ENCODE data around the gene OLFML2A. TPM values are rescaled to one million over a fixed set of nuclear protein-coding genes. Genes with fewer than 3 reads are reported as not detected.

Gene OLFML2A
- total and polyA plus RNA-seq, 10 donors, result 3.0 to 187 (median 117) TPM

DNA sequence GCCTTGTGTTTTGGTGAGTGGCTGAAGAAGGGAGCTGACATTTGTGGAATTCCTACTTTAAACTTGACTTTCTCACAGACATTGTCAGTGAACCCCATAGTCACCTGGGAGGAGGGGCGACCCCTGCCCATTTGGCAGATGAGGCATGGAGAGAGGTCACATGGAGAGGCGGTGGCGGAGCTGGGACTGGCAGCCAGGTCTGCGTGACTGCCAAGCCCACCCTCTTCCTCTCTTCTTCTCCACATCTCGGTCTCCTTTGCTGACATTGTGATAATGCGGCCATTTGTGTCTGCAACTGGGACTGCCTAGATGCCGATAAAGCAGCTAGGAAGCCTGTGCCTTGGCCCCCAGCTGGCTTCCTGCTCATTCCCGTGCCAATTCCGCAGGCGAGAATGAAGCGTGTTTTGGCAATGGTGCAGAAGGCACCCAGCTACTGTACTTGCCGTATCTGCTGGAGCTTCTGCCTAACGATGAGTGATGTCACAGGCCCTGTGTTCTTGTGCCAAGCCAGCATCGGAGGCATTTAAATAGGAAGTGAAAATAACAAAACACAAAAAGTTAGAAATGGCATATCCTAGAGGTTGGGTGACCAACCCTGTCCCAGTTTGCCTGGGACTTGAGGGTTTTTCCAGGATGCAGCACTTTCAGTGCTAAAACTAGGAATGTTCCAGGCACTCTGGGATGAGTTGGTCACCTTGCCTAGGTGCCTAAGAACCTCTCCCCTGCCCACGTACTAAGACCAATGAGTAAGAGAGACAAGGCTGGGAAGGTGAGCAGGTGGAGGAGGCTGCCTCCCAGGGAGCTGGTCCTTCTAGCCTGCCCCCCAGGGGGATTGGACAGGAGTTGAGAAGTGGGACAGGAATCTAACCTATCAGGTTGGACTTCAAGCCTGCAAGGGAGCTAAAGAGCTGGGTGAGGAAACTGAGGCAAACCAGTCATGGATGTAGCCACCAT, 23.6 kb downstream of the OLFML2A start:
- TF ChIP-seq POLR2A (IDR thresholded peaks at IDR 0.05) (no peak), POLR2AphosphoS5 (IDR thresholded peaks at IDR 0.05) (peak; percentile 35 to 84 (median 82))
- TF ChIP-seq, protein P1, sequence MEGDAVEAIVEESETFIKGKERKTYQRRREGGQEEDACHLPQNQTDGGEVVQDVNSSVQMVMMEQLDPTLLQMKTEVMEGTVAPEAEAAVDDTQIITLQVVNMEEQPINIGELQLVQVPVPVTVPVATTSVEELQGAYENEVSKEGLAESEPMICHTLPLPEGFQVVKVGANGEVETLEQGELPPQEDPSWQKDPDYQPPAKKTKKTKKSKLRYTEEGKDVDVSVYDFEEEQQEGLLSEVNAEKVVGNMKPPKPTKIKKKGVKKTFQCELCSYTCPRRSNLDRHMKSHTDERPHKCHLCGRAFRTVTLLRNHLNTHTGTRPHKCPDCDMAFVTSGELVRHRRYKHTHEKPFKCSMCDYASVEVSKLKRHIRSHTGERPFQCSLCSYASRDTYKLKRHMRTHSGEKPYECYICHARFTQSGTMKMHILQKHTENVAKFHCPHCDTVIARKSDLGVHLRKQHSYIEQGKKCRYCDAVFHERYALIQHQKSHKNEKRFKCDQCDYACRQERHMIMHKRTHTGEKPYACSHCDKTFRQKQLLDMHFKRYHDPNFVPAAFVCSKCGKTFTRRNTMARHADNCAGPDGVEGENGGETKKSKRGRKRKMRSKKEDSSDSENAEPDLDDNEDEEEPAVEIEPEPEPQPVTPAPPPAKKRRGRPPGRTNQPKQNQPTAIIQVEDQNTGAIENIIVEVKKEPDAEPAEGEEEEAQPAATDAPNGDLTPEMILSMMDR (IDR thresholded peaks at IDR 0.05 in 8 of 11, conservative IDR thresholded peaks at IDR 0.05 in 3 of 11), result no peak
- H3K4me1 ChIP-seq, result peaks cover 10 to 83% (median 52%) of the 10 kb centered on the region in 6 donors
- no peaks in the 10 kb centered on the region for H3K27me3 ChIP-seq (replicated peaks in 1 of 7)
- intact Hi-C loops (cut with DNase I; ENCODE audit: low total_unique reads), result no loop called here
- peak overlapping the region; percentile 46 to 85 (median 76) for H3K27ac ChIP-seq
- peaks cover 0 to 14% (median 0%) of the 10 kb centered on the region in 6 donors for H3K36me3 ChIP-seq
- peak overlapping the region in 1 of 8 donors; percentile 40 for H3K4me3 ChIP-seq
- WGBS, 5 donors, result 21 to 32% (median 31%) methylated on average over 14 to 15 of the region's 15 CpGs
- no peaks in the 10 kb centered on the region for H3K9me3 ChIP-seq
- peak; percentile 90 for DNase-seq

DNA sequence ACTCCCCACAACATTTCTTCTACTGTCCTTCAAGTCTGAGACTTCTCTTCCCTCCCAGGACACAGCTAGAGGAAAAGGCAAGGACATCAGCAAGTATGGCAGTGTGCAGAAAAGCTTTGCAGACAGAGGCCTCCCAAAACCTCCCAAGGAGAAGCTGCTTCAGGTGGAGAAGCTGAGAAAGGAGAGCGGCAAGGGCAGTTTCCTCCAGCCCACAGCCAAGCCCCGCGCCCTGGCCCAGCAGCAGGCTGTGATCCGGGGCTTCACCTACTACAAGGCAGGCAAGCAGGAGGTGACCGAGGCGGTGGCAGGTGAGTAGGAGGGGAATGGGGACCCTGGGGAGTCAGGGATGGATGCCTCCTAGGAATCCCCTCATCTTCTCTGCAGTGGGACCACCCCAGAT, 24.4 kb downstream of the OLFML2A start:
- no peaks in the 10 kb centered on the region for H3K9me3 ChIP-seq
- TF ChIP-seq POLR2A (IDR thresholded peaks at IDR 0.05), result no peak
- no peak for TF ChIP-seq POLR2AphosphoS5 (IDR thresholded peaks at IDR 0.05)
- TF ChIP-seq, protein P1 (IDR thresholded peaks at IDR 0.05 in 8 of 11, conservative IDR thresholded peaks at IDR 0.05 in 3 of 11), result no peak
- no peak overlapping the region for H3K4me3 ChIP-seq
- no peak for DNase-seq
- peak overlapping the region in 7 of 8 donors; percentile 46 to 85 (median 78) for H3K27ac ChIP-seq
- 85 to 93% (median 90%) methylated on average over 6 of the region's 6 CpGs for WGBS, 5 donors
- H3K27me3 ChIP-seq (replicated peaks in 1 of 7), result no peaks in the 10 kb centered on the region
- H3K4me1 ChIP-seq, result peaks cover 10 to 77% (median 46%) of the 10 kb centered on the region in 6 donors
- intact Hi-C loops (cut with DNase I; ENCODE audit: low total_unique reads), result no loop called here
- H3K36me3 ChIP-seq, result peaks cover 0 to 14% (median 0%) of the 10 kb centered on the region in 6 donors

DNA sequence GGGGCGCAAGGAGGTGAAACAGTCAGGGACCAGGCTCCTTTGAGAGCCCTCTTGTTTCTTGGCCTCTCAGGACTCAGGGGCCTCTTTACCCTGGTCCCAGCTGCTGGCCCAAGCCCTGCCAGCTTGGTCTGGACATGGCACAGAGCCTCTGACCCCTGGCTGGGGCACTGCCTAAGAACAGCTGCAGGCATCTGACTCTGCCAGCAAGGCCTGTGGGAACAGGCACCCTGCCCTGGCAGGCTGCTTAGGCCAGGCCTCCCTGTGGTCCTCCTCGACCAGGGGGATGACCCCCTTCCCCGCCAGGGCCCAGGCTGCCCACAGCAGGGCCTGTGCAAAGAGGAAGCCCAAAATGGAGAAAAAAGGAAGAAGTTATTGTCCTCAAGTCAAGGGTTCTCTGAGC, 25.5 kb downstream of the OLFML2A start:
- peaks cover 0 to 14% (median 0%) of the 10 kb centered on the region in 6 donors for H3K36me3 ChIP-seq
- H3K4me1 ChIP-seq, result peaks cover 10 to 73% (median 40%) of the 10 kb centered on the region in 6 donors
- H3K27me3 ChIP-seq (replicated peaks in 1 of 7), result no peaks in the 10 kb centered on the region
- H3K4me3 ChIP-seq, result no peak overlapping the region
- WGBS, 5 donors, result 54 to 62% (median 58%) methylated on average over 2 to 3 of the region's 3 CpGs
- peak overlapping the region in 5 of 8 donors; percentile 32 to 85 (median 82) for H3K27ac ChIP-seq
- no peaks in the 10 kb centered on the region for H3K9me3 ChIP-seq
- TF ChIP-seq, protein P1 (IDR thresholded peaks at IDR 0.05 in 8 of 11, conservative IDR thresholded peaks at IDR 0.05 in 3 of 11), result no peak
- no peak for TF ChIP-seq POLR2AphosphoS5 (IDR thresholded peaks at IDR 0.05)
- no peak for TF ChIP-seq POLR2A (IDR thresholded peaks at IDR 0.05)
- DNase-seq, result no peak
- intact Hi-C loops (cut with DNase I; ENCODE audit: low total_unique reads), result no loop called here

DNA sequence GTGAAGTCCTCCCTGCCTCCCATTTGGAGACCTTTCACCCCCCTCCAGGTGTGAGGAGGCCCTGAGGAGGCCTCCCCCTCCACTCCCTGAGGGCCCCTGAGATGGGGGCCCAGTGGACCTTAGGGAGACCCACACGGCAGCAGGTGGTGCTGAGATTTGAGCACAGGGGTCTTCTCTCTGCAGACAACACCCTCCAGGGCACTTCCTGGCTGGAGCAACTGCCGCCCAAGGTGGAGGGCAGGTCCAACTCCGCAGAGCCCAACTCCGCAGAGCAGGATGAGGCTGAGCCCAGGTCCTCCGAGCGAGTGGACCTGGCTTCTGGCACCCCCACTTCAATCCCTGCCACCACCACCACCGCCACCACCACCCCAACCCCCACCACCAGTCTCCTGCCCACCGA, 27.0 kb downstream of the OLFML2A start:
- peaks cover 0 to 14% (median 0%) of the 10 kb centered on the region in 6 donors for H3K36me3 ChIP-seq
- peak overlapping the region in 2 of 8 donors; percentile 8 to 75 for H3K27ac ChIP-seq
- H3K9me3 ChIP-seq, result no peaks in the 10 kb centered on the region
- no peak for DNase-seq
- peaks cover 10 to 74% (median 34%) of the 10 kb centered on the region in 6 donors for H3K4me1 ChIP-seq
- TF ChIP-seq, protein P1 (IDR thresholded peaks at IDR 0.05 in 8 of 11, conservative IDR thresholded peaks at IDR 0.05 in 3 of 11), result no peak
- TF ChIP-seq POLR2AphosphoS5 (IDR thresholded peaks at IDR 0.05) (no peak), POLR2A (IDR thresholded peaks at IDR 0.05) (no peak)
- WGBS, 5 donors, result 89 to 95% (median 92%) methylated on average over 5 to 8 of the region's 8 CpGs
- H3K4me3 ChIP-seq, result no peak overlapping the region
- H3K27me3 ChIP-seq (replicated peaks in 1 of 7), result no peaks in the 10 kb centered on the region
- intact Hi-C loops (cut with DNase I; ENCODE audit: low total_unique reads), result no loop called here

All from spleen (tissue), 11 donors.